KMS-11 (cell line): ENCODE measurements around the gene LILRA5.

Experiments used
- H2AFZ ChIP-seq: fragments of 200-600 bp; sonication (generic); 2 replicates; pipeline ENCODE4 v1.6.1; 2016; ENCODE audit warnings: antibody characterized with exemption, mixed run types, low read depth
- H3K27ac ChIP-seq: fragments of 200-600 bp; sonication (generic); 2 replicates; pipeline ENCODE4 v1.6.1; 2016; ENCODE audit warnings: mild to moderate bottlenecking, mixed run types
- H3K27me3 ChIP-seq: fragments of 200-600 bp; sonication (generic); 2 replicates; pipeline ENCODE4 v1.6.1; 2017; ENCODE audit warnings: mild to moderate bottlenecking, low read depth, mixed run types, moderate library complexity; ENCODE audit not compliant: insufficient read depth
- H3K36me3 ChIP-seq: fragments of 200-600 bp; sonication (generic); 2 replicates; pipeline ENCODE4 v1.6.1; 2017; ENCODE audit warnings: mild to moderate bottlenecking, mixed run types; ENCODE audit not compliant: insufficient read depth
- H3K4me1 ChIP-seq: fragments of 200-600 bp; sonication (generic); 2 replicates; pipeline ENCODE4 v1.6.1; 2016; ENCODE audit warnings: mild to moderate bottlenecking, low read depth, mixed run types; ENCODE audit not compliant: poor library complexity, severe bottlenecking
- H3K4me2 ChIP-seq: fragments of 200-600 bp; sonication (generic); 2 replicates; pipeline ENCODE4 v1.7.0; 2016; ENCODE audit warnings: mild to moderate bottlenecking, mixed run types
- H3K4me3 ChIP-seq: fragments of 200-600 bp; sonication (generic); IDR thresholded peaks from 2 replicates; pipeline ENCODE4 v1.6.1; 2017; ENCODE audit warnings: low read depth, low read length, mixed read lengths; ENCODE audit not compliant: insufficient read depth
- H3K79me2 ChIP-seq: fragments of 200-600 bp; sonication (generic); 2 replicates; pipeline ENCODE4 v1.6.1; 2016; ENCODE audit warnings: low read depth, mixed run types; ENCODE audit not compliant: insufficient read depth
- H3K9ac ChIP-seq: fragments of 200-600 bp; sonication (generic); 2 replicates; pipeline ENCODE4 v1.6.1; 2016; ENCODE audit warnings: mild to moderate bottlenecking, mixed run types
- H4K20me1 ChIP-seq: fragments of 200-600 bp; sonication (generic); 2 replicates; pipeline ENCODE4 v1.6.1; 2016; ENCODE audit warnings: mild to moderate bottlenecking, mixed run types; ENCODE audit not compliant: insufficient read depth
- CTCF ChIP-seq: fragments of 200-600 bp; sonication (generic); conservative IDR thresholded peaks from 2 replicates; pipeline ENCODE4 v1.6.1; 2017; ENCODE audit warnings: low read depth, mild to moderate bottlenecking, antibody characterized with exemption, low read length, moderate library complexity, mixed read lengths

The LILRA5 gene

GRCh38 chr19:54335979-54336892 lies 23.3 kb upstream of the LILRA5 start:
- H3K79me2 ChIP-seq, result no peaks in the 10 kb centered on the region
- no peaks in the 10 kb centered on the region for H3K36me3 ChIP-seq
- no peak overlapping the region for H2AFZ ChIP-seq
- H3K4me3 ChIP-seq, result no peak overlapping the region
- no peak overlapping the region for H3K27ac ChIP-seq
- H3K27me3 ChIP-seq, result peaks cover 8% of the 10 kb centered on the region; the same call in 1 of the 2 replicates
- H3K9ac ChIP-seq, result no peak overlapping the region
- TF ChIP-seq CTCF, result no peak
- no peaks in the 10 kb centered on the region for H4K20me1 ChIP-seq
- no peaks in the 10 kb centered on the region for H3K4me1 ChIP-seq
- H3K4me2 ChIP-seq, result no peak overlapping the region

GRCh38 chr19:54335164-54335563 lies 22.2 kb upstream of the LILRA5 start:
- Histone ChIP-seq H3K36me3 (no peaks in the 10 kb centered on the region), H3K27me3 (peaks cover 8% of the 10 kb centered on the region; the same call in 1 of the 2 replicates)

GRCh38 chr19:54333586-54334298 lies 20.8 kb upstream of the LILRA5 start:
- Histone ChIP-seq H3K9ac (no peak overlapping the region), H3K27me3 (peaks cover 8% of the 10 kb centered on the region; the same call in 1 of the 2 replicates), H3K36me3 (no peaks in the 10 kb centered on the region), H3K79me2 (no peaks in the 10 kb centered on the region), H2AFZ (no peak overlapping the region), H3K4me2 (no peak overlapping the region), H3K27ac (no peak overlapping the region), H4K20me1 (no peaks in the 10 kb centered on the region), H3K4me3 (no peak overlapping the region), H3K4me1 (no peaks in the 10 kb centered on the region)
- no peak for TF ChIP-seq CTCF

More at GRCh38 chr19:54335164-54335563, 22.2 kb upstream of the LILRA5 start:
- Histone ChIP-seq H3K9ac (no peak overlapping the region), H3K4me2 (no peak overlapping the region), H4K20me1 (no peaks in the 10 kb centered on the region), H3K4me3 (no peak overlapping the region), H2AFZ (no peak overlapping the region), H3K79me2 (no peaks in the 10 kb centered on the region), H3K27ac (no peak overlapping the region), H3K4me1 (no peaks in the 10 kb centered on the region)
- no peak for TF ChIP-seq CTCF

GRCh38 chr19:54332149-54332548 lies 19.2 kb upstream of the LILRA5 start:
- Histone ChIP-seq H3K36me3 (no peaks in the 10 kb centered on the region), H4K20me1 (no peaks in the 10 kb centered on the region), H3K4me1 (no peaks in the 10 kb centered on the region), H3K4me2 (no peak overlapping the region), H2AFZ (no peak overlapping the region), H3K9ac (no peak overlapping the region), H3K79me2 (no peaks in the 10 kb centered on the region), H3K27me3 (peaks cover 5% of the 10 kb centered on the region; the same call in 1 of the 2 replicates), H3K27ac (no peak overlapping the region), H3K4me3 (no peak overlapping the region)
- TF ChIP-seq CTCF, result no peak
